HepG2 (cell line): ENCODE measurements around the gene ARHGAP22. TPM values are rescaled to one million over a fixed set of nuclear protein-coding genes. Genes with fewer than 3 reads are reported as not detected.

Experiments
- ATAC-seq: fragments of 200-7000 bp; cut with Tn5 transposase; 3 replicates; pipeline ENCODE4 v1.9.1; 2020; ENCODE audit warnings: mild to moderate bottlenecking, moderate library complexity
- BruUV-seq: library from RNA; stranded (reverse); fragments of 400-500 nt; replicated peaks from 2 replicates; lab custom pipeline; 2021; lab: Mats Ljungman, UMichigan
- CTCF ChIA-PET: fragments of 300-600 bp; formaldehyde crosslinking; extraction: SDS; loops from one replicate; lab custom pipeline; 2021; ENCODE audit warnings: low total read pairs, inconsistent platforms, low intra/inter-chr PET ratio; lab: Yijun Ruan, JAX
- POLR2A ChIA-PET: fragments of 350-600 bp; sonication (Branson Sonifier 250); formaldehyde crosslinking; loops from one replicate; lab custom pipeline; 2020; ENCODE audit warnings: antibody characterized with exemption, inconsistent platforms; lab: Yijun Ruan, JAX
- DNase-seq: peaks from one replicate; pipeline ENCODE4 v3.0.0-alpha.2; 2015; ENCODE audit warnings: low spot score
- FAIRE-seq: peaks from 3 replicates; lab custom pipeline; 2011; peaks lifted over from hg19 to GRCh38; lab: Jason Lieb, UNC
- H2AFZ ChIP-seq: one replicate; pipeline ENCODE4 v1.6.1; 2011; ENCODE audit warnings: low read length, inconsistent platforms
- H3K27ac ChIP-seq: fragments of 300-600 bp; 3 replicates; pipeline ENCODE4 v1.8.0; 2011; ENCODE audit warnings: mixed run types, mild to moderate bottlenecking, mixed read lengths, low read length, inconsistent platforms; ENCODE audit not compliant: insufficient read depth; ENCODE audit errors: extremely low read length
- H3K27me3 ChIP-seq, 2 experiments: fragments of 200-600 bp in 1 of 2; 2 replicates in 1 of 2; 3 replicates in 1 of 2; pipeline versions ENCODE4 v1.6.0 to v1.8.0; 2011; ENCODE audit warnings: low read length in 2 of 2, mild to moderate bottlenecking in 2 of 2, moderate library complexity in 2 of 2, inconsistent platforms in 1 of 2; ENCODE audit not compliant: insufficient read depth in 2 of 2, control insufficient read depth in 1 of 2
- H3K36me3 ChIP-seq, 2 experiments: fragments of 200-600 bp in 1 of 2; replicated peaks in 1 of 2; 2 replicates in 1 of 2; 3 replicates in 1 of 2; pipeline versions ENCODE4 v1.5.1 to v1.8.0; 2011; ENCODE audit warnings: low read length in 2 of 2, inconsistent platforms in 1 of 2; ENCODE audit not compliant: insufficient read depth in 2 of 2, control insufficient read depth in 1 of 2
- H3K4me1 ChIP-seq: 2 replicates; pipeline ENCODE4 v1.5.1; 2012; ENCODE audit warnings: low read length, inconsistent platforms; ENCODE audit not compliant: insufficient read depth
- H3K4me2 ChIP-seq: 2 replicates; pipeline ENCODE4 v1.6.0; 2011; ENCODE audit warnings: low read depth, low read length, inconsistent platforms
- H3K4me3 ChIP-seq, 3 experiments: fragments of 200-600 bp in 1 of 3; sonication (generic), shearing (Covaris generic) in 1 of 3; replicated peaks in 1 of 3; 2 replicates each; pipeline ENCODE4 v1.5.1; 2011 to 2016; ENCODE audit warnings: low read length in 3 of 3, inconsistent platforms in 2 of 3, low read depth in 2 of 3, mild to moderate bottlenecking in 2 of 3, control low read depth in 1 of 3, mixed read lengths in 1 of 3; ENCODE audit not compliant: insufficient read depth in 1 of 3
- H3K79me2 ChIP-seq: one replicate; pipeline ENCODE4 v1.6.1; 2011; ENCODE audit warnings: low read length, inconsistent platforms; ENCODE audit not compliant: insufficient read depth
- H3K9ac ChIP-seq: 2 replicates; pipeline ENCODE4 v1.6.0; 2011; ENCODE audit warnings: mild to moderate bottlenecking, low read depth, low read length, inconsistent platforms; ENCODE audit not compliant: insufficient read depth
- H3K9me3 ChIP-seq: 2 replicates; pipeline ENCODE4 v1.5.1; 2012; ENCODE audit warnings: mild to moderate bottlenecking, low read length
- H4K20me1 ChIP-seq: 2 replicates; pipeline ENCODE4 v1.6.0; 2011; ENCODE audit warnings: inconsistent platforms, mild to moderate bottlenecking, low read length, moderate library complexity; ENCODE audit not compliant: insufficient read depth
- E2F5 ChIP-seq: sonication (generic); formaldehyde crosslinking; conservative IDR thresholded peaks from 2 replicates; pipeline ENCODE4 v1.4.0; 2020; ENCODE audit warnings: missing genetic modification reagents
- ELF4 ChIP-seq: sonication (generic); formaldehyde crosslinking; IDR thresholded peaks from 2 replicates; pipeline ENCODE4 v1.5.0; 2020; ENCODE audit warnings: missing genetic modification reagents, mild to moderate bottlenecking, moderate library complexity, borderline replicate concordance
- HCFC1 ChIP-seq: fragments of 150-350 bp; IDR thresholded peaks from 2 replicates; pipeline ENCODE4 v1.6.1; 2014; ENCODE audit warnings: low read depth, low read length
- HNF4G ChIP-seq, 2 experiments: sonication (generic) in 1 of 2; formaldehyde crosslinking in 1 of 2; IDR thresholded peaks; 2 replicates each; pipeline versions ENCODE4 v1.4.0 to v1.6.1; 2011 to 2020; ENCODE audit warnings: borderline replicate concordance in 2 of 2, low read depth in 2 of 2, mild to moderate bottlenecking in 2 of 2, low read length in 1 of 2, missing genetic modification reagents in 1 of 2, moderate library complexity in 1 of 2
- HNRNPH1 ChIP-seq: fragments of 200-400 bp; formaldehyde crosslinking; optimal IDR thresholded peaks from 2 replicates; pipeline ENCODE3; 2017; ENCODE audit warnings: mild to moderate bottlenecking, low read depth, low read length
- JARID2 ChIP-seq: sonication (generic); formaldehyde crosslinking; IDR thresholded peaks from 2 replicates; pipeline ENCODE4 v1.8.1; 2023; ENCODE audit warnings: missing genetic modification reagents, inconsistent platforms; ENCODE audit not compliant: insufficient replicate concordance
- KMT2A ChIP-seq: sonication (generic); formaldehyde crosslinking; IDR thresholded peaks from 2 replicates; pipeline ENCODE4 v1.4.0; 2020; ENCODE audit warnings: missing genetic modification reagents
- PITX1 ChIP-seq: sonication (generic); formaldehyde crosslinking; IDR thresholded peaks from 2 replicates; pipeline ENCODE4 v1.5.1; 2020; ENCODE audit warnings: mild to moderate bottlenecking, missing genetic modification reagents
- POGZ ChIP-seq: sonication (generic); formaldehyde crosslinking; IDR thresholded peaks from 2 replicates; pipeline ENCODE4 v1.4.0; 2020; ENCODE audit warnings: mild to moderate bottlenecking, missing genetic modification reagents
- RBM39 ChIP-seq: fragments of 200-400 bp; formaldehyde crosslinking; IDR thresholded peaks from one replicate; pipeline ENCODE4 v1.6.1; 2018; ENCODE audit warnings: antibody characterized with exemption, mild to moderate bottlenecking, low read depth, low read length; ENCODE audit not compliant: poor library complexity, severe bottlenecking
- RORA ChIP-seq: sonication (generic); formaldehyde crosslinking; IDR thresholded peaks from 2 replicates; pipeline ENCODE4 v1.5.0; 2020; ENCODE audit warnings: mild to moderate bottlenecking, missing genetic modification reagents, moderate library complexity
- SIN3B ChIP-seq: fragments of 150-350 bp; IDR thresholded peaks from 2 replicates; pipeline ENCODE4 v1.6.1; 2014; ENCODE audit warnings: low read length
- SOX6 ChIP-seq, 2 experiments: fragments of 450-650 bp in 1 of 2; sonication (generic) in 1 of 2; formaldehyde crosslinking in 1 of 2; IDR thresholded peaks; 2 replicates each; pipeline versions ENCODE4 v1.4.0 to v1.6.1; 2017 to 2020; ENCODE audit warnings: antibody characterized with exemption in 1 of 2, mild to moderate bottlenecking in 1 of 2, missing genetic modification reagents in 1 of 2
- SP140L ChIP-seq: sonication (generic); formaldehyde crosslinking; IDR thresholded peaks from 2 replicates; pipeline ENCODE4 v1.4.0; 2020; ENCODE audit warnings: missing genetic modification reagents, borderline replicate concordance
- SRSF4 ChIP-seq: fragments of 200-400 bp; formaldehyde crosslinking; IDR thresholded peaks from one replicate; pipeline ENCODE4 v1.6.1; 2018; ENCODE audit warnings: mild to moderate bottlenecking, low read depth, low read length, moderate library complexity; ENCODE audit not compliant: poor library complexity, severe bottlenecking
- TCF7L2 ChIP-seq: IDR thresholded peaks from 2 replicates; pipeline ENCODE4 v1.6.1; 2011; ENCODE audit warnings: mild to moderate bottlenecking, low read depth, low read length, moderate library complexity
- ZBTB20 ChIP-seq: sonication (generic); formaldehyde crosslinking; IDR thresholded peaks from 2 replicates; pipeline ENCODE4 v1.8.1; 2023; ENCODE audit warnings: missing genetic modification reagents, low read depth, mild to moderate bottlenecking, borderline replicate concordance
- ZNF232 ChIP-seq: sonication (generic); formaldehyde crosslinking; IDR thresholded peaks from 2 replicates; pipeline ENCODE4 v1.4.0; 2020; ENCODE audit warnings: missing genetic modification reagents, borderline replicate concordance
- ZNF550 ChIP-seq: sonication (generic); formaldehyde crosslinking; IDR thresholded peaks from 2 replicates; pipeline ENCODE4 v1.4.0; 2020; ENCODE audit warnings: mild to moderate bottlenecking, missing genetic modification reagents, borderline replicate concordance
- ZNF777 ChIP-seq: sonication (generic); formaldehyde crosslinking; IDR thresholded peaks from 2 replicates; pipeline ENCODE4 v1.4.0; 2020; ENCODE audit warnings: missing genetic modification reagents
- WGBS: methylation state at CpG from one replicate; pipeline ENCODE4 v1.1.6; 2017; ENCODE audit warnings: low lambda C conversion rate; 5-methylcytosine and 5-hydroxymethylcytosine counted together
- in situ Hi-C: cut with HindIII; loops from 2 replicates; pipeline ENCODE4 v1.10.0; 2017; ENCODE audit warnings: low pct_unique_long_range_greater_than_20kb; ENCODE audit not compliant: extremely low pct_ligation_motif_present
- intact Hi-C: fragments of 100-400 bp; cut with micrococcal nuclease; formaldehyde crosslinking; loops from one replicate; pipeline ENCODE4 v1.10.0; 2022; ENCODE audit not compliant: unreplicated experiment
- polyA plus RNA-seq, 8 experiments: library from polyadenylated mRNA; depleted of rRNA in 3 of 8; stranded (reverse) in 7 of 8; unstranded in 1 of 8; fragments of >200 nt; fragmentation: Illumina TruSeq in 4 of 8; extraction: Trizol in 4 of 8; gene quantifications; 2 replicates each; pipeline versions ENCODE4 v1.2.1 to v1.2.3, GENCODE V29; 2011 to 2016; ENCODE audit warnings: low read depth in 4 of 8, missing spikeins in 1 of 8, mixed read lengths in 1 of 8; ENCODE audit not compliant: insufficient read depth in 1 of 8
- total RNA-seq, 5 experiments: library from RNA; depleted of rRNA; stranded (reverse); fragments of >200 nt; fragmentation: Illumina TruSeq; extraction: Trizol; gene quantifications; 2 replicates each; pipeline ENCODE4 v1.2.3, GENCODE V29; 2016; ENCODE audit warnings: low read depth in 1 of 5

ARHGAP22 gene
- total and polyA plus RNA-seq, 2 of the 13 experiments (the other 11 are each of a cell fraction or from before 2014, with no cell fraction given) = 0.08 to 0.38 TPM

GRCh38 chr10:48582970-48583369 is 21.9 kb downstream of the ARHGAP22 start:
- no TSS peak for BruUV-seq
- Histone ChIP-seq H3K4me2 (no peak overlapping the region), H3K9me3 (no peaks in the 10 kb centered on the region), H3K79me2 (no peaks in the 10 kb centered on the region)
- no peak for DNase-seq
- TF ChIP-seq RORA (CRISPR knock-in tag) = no peak
- no peak for TF ChIP-seq ZBTB20 (CRISPR knock-in tag)
- TF ChIP-seq HCFC1 = no peak
- no peak for TF ChIP-seq HNF4G (IDR thresholded peaks at IDR 0.05; ENCODE audit: borderline replicate concordance, low read depth, low read length)
- TF ChIP-seq HNF4G (CRISPR knock-in tag; IDR thresholded peaks at IDR 0.05; ENCODE audit: borderline replicate concordance, low read depth) = no peak
- no peak for TF ChIP-seq ZNF550 (CRISPR knock-in tag)
- TF ChIP-seq SOX6 (IDR thresholded peaks at IDR 0.05) = no peak
- TF ChIP-seq SOX6 (CRISPR knock-in tag; IDR thresholded peaks at IDR 0.05) = no peak
- TF ChIP-seq KMT2A = no peak
- no peak for TF ChIP-seq ELF4 (CRISPR knock-in tag)
- TF ChIP-seq, all 625 proteins: peak for 0
- intact Hi-C loops (no loop called here), in situ Hi-C loops (no loop called here)
- WGBS = 20% methylated on average over 1 of the region's 10 CpGs
- H3K4me1 ChIP-seq = no peaks in the 10 kb centered on the region
- POLR2A ChIA-PET = no interaction called here
- peaks cover 0 to 12% of the 10 kb centered on the region in 2 experiments; a peak in 2 of 5 replicates for H3K27me3 ChIP-seq
- no peaks in the 10 kb centered on the region for H4K20me1 ChIP-seq
- FAIRE-seq = no peak
- CTCF ChIA-PET = no interaction called here
- H3K4me3 ChIP-seq = no peak overlapping the region
- H2AFZ ChIP-seq = no peak overlapping the region
- no peak for ATAC-seq
- no peak overlapping the region for H3K9ac ChIP-seq
- H3K27ac ChIP-seq = no peak overlapping the region
- no peaks in the 10 kb centered on the region for H3K36me3 ChIP-seq

- no peak for FAIRE-seq
Observed at GRCh38 chr10:48580236-48580635, 24.6 kb downstream of the ARHGAP22 start.

More at GRCh38 chr10:48580236-48580635, 24.6 kb downstream of the ARHGAP22 start:
- no peak for DNase-seq
- no peak overlapping the region for H2AFZ ChIP-seq
- no peak for ATAC-seq
- no peak overlapping the region for H3K4me2 ChIP-seq
- H3K27ac ChIP-seq = no peak overlapping the region
- no peaks in the 10 kb centered on the region for H3K4me1 ChIP-seq
- POLR2A ChIA-PET = no interaction called here
- TF ChIP-seq SIN3B = no peak
- no peak for TF ChIP-seq SRSF4
- no peak for TF ChIP-seq JARID2 (CRISPR knock-in tag)
- TF ChIP-seq TCF7L2 = no peak
- no peak for TF ChIP-seq E2F5 (CRISPR knock-in tag)
- no peak for TF ChIP-seq ZNF232
- TF ChIP-seq SP140L = no peak
- TF ChIP-seq ZNF777 = no peak
- TF ChIP-seq POGZ (CRISPR knock-in tag) = no peak
- no peak for TF ChIP-seq HNRNPH1
- TF ChIP-seq RBM39 = no peak
- TF ChIP-seq PITX1 = no peak
- no peak for TF ChIP-seq HCFC1
- 24% methylated on average over 5 of the region's 5 CpGs for WGBS
- H3K4me3 ChIP-seq = no peak overlapping the region
- no peaks in the 10 kb centered on the region for H4K20me1 ChIP-seq
- no peaks in the 10 kb centered on the region for H3K79me2 ChIP-seq
- BruUV-seq = no TSS peak
- intact Hi-C loops (no loop called here), in situ Hi-C loops (no loop called here)
- no peak overlapping the region for H3K9ac ChIP-seq
- no peaks in the 10 kb centered on the region for H3K9me3 ChIP-seq
- peaks cover 0 to 12% of the 10 kb centered on the region in 2 experiments; a peak in 2 of 5 replicates for H3K27me3 ChIP-seq
- H3K36me3 ChIP-seq = no peaks in the 10 kb centered on the region
- CTCF ChIA-PET = no interaction called here
